PC-9 (cell line): Measurements from ENCODE around the gene PCDH12. TPM values are rescaled to one million over a fixed set of nuclear protein-coding genes. Genes with fewer than 3 reads are reported as not detected.

Experiments
- BruUV-seq: library from RNA; stranded (reverse); fragments of 400-500 nt; replicated peaks from 2 replicates; lab custom pipeline; 2021; lab: Mats Ljungman, UMichigan
- CTCF ChIA-PET: fragments of 300-600 bp; sonication (Branson Sonifier 250); formaldehyde crosslinking; loops from one replicate; lab custom pipeline; 2022; ENCODE audit warnings: antibody characterized with exemption; lab: Charles Lee
- POLR2A ChIA-PET: fragments of 300-600 bp; sonication (Branson Sonifier 250); formaldehyde crosslinking; loops from one replicate; lab custom pipeline; 2022; ENCODE audit warnings: antibody characterized with exemption; ENCODE audit not compliant: unreplicated experiment; lab: Charles Lee
- DNase-seq, 2 experiments: peaks; one replicate each; pipeline versions ENCODE4 v3.0.0 to v3.0.0-alpha.2; 2015 to 2022; ENCODE audit warnings: mixed read lengths in 1 of 2
- H2AFZ ChIP-seq: fragments of 200-600 bp; sonication (generic); 2 replicates; pipeline ENCODE4 v1.8.1; 2017; ENCODE audit warnings: antibody characterized with exemption
- H3F3A ChIP-seq: fragments of 200-600 bp; sonication (generic); 2 replicates; pipeline ENCODE4 v1.8.1; 2017; ENCODE audit warnings: antibody characterized with exemption, mild to moderate bottlenecking, low read depth; ENCODE audit not compliant: insufficient read depth
- H3K27ac ChIP-seq: fragments of 200-600 bp; sonication (generic); 2 replicates; pipeline ENCODE4 v1.6.1; 2016; ENCODE audit warnings: mixed run types
- H3K27me3 ChIP-seq: fragments of 200-600 bp; sonication (generic); 2 replicates; pipeline ENCODE4 v1.6.1; 2016; ENCODE audit warnings: low read depth, mixed run types; ENCODE audit not compliant: insufficient read depth
- H3K36me3 ChIP-seq: fragments of 200-600 bp; sonication (generic); 2 replicates; pipeline ENCODE4 v1.6.1; 2016; ENCODE audit warnings: low read depth, mixed run types
- H3K4me1 ChIP-seq: fragments of 200-600 bp; sonication (generic); replicated peaks from 2 replicates; pipeline ENCODE4 v1.6.1; 2016; ENCODE audit warnings: mixed run types; ENCODE audit not compliant: insufficient read depth
- H3K4me2 ChIP-seq: fragments of 200-600 bp; sonication (generic); 2 replicates; pipeline ENCODE4 v1.6.1; 2017; ENCODE audit warnings: mixed run types
- H3K4me3 ChIP-seq: fragments of 200-600 bp; sonication (generic); 2 replicates; pipeline ENCODE4 v1.6.1; 2016; ENCODE audit warnings: mixed run types
- H3K79me2 ChIP-seq: fragments of 200-600 bp; sonication (generic); 2 replicates; pipeline ENCODE4 v1.6.1; 2017; ENCODE audit warnings: low read depth, mixed run types
- H3K9me2 ChIP-seq: fragments of 200-600 bp; sonication (generic); 2 replicates; pipeline ENCODE4 v1.8.1; 2017; ENCODE audit warnings: mild to moderate bottlenecking; ENCODE audit not compliant: insufficient read depth
- H3K9me3 ChIP-seq: fragments of 200-600 bp; sonication (generic); 2 replicates; pipeline ENCODE4 v1.8.1; 2016; ENCODE audit warnings: low read depth; ENCODE audit not compliant: insufficient read depth
- H4K20me1 ChIP-seq: fragments of 200-600 bp; sonication (generic); 2 replicates; pipeline ENCODE4 v1.8.1; 2017; ENCODE audit not compliant: insufficient read depth
- CTCF ChIP-seq: fragments of 200-600 bp; sonication (generic); conservative IDR thresholded peaks from 2 replicates; pipeline ENCODE4 v1.6.1; 2017; ENCODE audit warnings: mixed run types, antibody characterized with exemption, mild to moderate bottlenecking, moderate library complexity
- EZH2 ChIP-seq: fragments of 200-600 bp; sonication (generic); IDR thresholded peaks from 2 replicates; pipeline ENCODE4 v1.8.0; 2017; ENCODE audit warnings: antibody characterized with exemption, low read depth
- intact Hi-C: fragments of 100-400 bp; cut with micrococcal nuclease; formaldehyde crosslinking; loops from one replicate; pipeline ENCODE4 v1.10.0; 2022; ENCODE audit not compliant: unreplicated experiment
- total RNA-seq: library from RNA; stranded (reverse); gene quantifications from 2 replicates; pipeline ENCODE4 v1.2.3, GENCODE V29; 2021

The PCDH12 gene
- total RNA-seq, 1 experiment from 2014 or later = not detected

DNA sequence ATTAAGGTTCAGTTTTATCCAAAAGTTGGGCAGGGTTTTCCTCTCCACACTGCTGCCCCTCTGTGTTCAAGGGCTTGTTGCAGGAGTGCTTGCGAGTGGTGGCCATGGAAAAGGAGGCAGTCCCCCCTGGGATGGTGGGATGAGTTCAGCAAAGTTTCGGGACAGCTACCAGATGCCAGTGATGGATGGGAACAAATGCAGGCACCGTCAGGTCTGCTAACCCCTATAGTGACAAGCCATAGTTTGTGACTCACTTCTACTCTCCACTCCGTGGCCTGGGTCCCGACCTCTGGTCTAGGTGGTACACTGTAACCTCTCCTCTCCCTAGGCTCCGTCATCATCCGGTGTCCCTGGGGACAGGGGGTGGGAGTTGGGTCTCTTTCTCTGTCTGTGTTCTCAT lies 7.1 kb upstream of the PCDH12 start:
- no TSS peak for BruUV-seq
- intact Hi-C loops = loop anchor here (10.0 kb wide), 1 partner anchor 370 kb away; no protein-coding TSS in a partner anchor
- Histone ChIP-seq H3K9me3 (no peaks in the 10 kb centered on the region), H4K20me1 (no peaks in the 10 kb centered on the region), H2AFZ (no peak overlapping the region), H3K9me2 (no peaks in the 10 kb centered on the region), H3K4me2 (no peak overlapping the region), H3K4me3 (no peak overlapping the region), H3F3A (peaks cover 27% of the 10 kb centered on the region), H3K79me2 (peaks cover 4% of the 10 kb centered on the region; the same call in 1 of the 2 replicates), H3K36me3 (no peaks in the 10 kb centered on the region), H3K27me3 (no peaks in the 10 kb centered on the region), H3K4me1 (peaks cover 13% of the 10 kb centered on the region), H3K27ac (no peak overlapping the region)
- TF ChIP-seq CTCF = no peak
- TF ChIP-seq EZH2 = no peak
- ChIA-PET CTCF (interaction anchor here (1.1 kb wide), 1 partner anchor 299 kb away, joined by 4 read pairs; no protein-coding TSS in a partner anchor), POLR2A (no interaction called here)
- no peak for DNase-seq

- Histone ChIP-seq H3K79me2 (no peaks in the 10 kb centered on the region), H3K27me3 (no peaks in the 10 kb centered on the region), H3K27ac (no peak overlapping the region), H3K4me3 (no peak overlapping the region), H3K4me1 (peaks cover 13% of the 10 kb centered on the region), H3K9me3 (no peaks in the 10 kb centered on the region), H4K20me1 (no peaks in the 10 kb centered on the region), H3K36me3 (no peaks in the 10 kb centered on the region), H3F3A (peaks cover 15% of the 10 kb centered on the region), H3K9me2 (no peaks in the 10 kb centered on the region), H3K4me2 (no peak overlapping the region), H2AFZ (no peak overlapping the region)
- CTCF ChIA-PET = interaction anchor here (0.6 to 0.7 kb wide), 3 partner anchors 99 to 556 kb away, joined by 3 read pairs; no protein-coding TSS in a partner anchor
- no peak for DNase-seq
- TF ChIP-seq EZH2 = no peak
- no peak for TF ChIP-seq CTCF
- intact Hi-C loops = loop anchor here (5.0 to 10.0 kb wide), 2 partner anchors 151 to 369 kb away; no protein-coding TSS in a partner anchor
- BruUV-seq = no TSS peak
- POLR2A ChIA-PET = no interaction called here
These were observed 5.7 kb upstream of the PCDH12 start for GRCh38 chr5:141963701-141964100.

GRCh38 chr5:141961466-141961865 lies 3.5 kb upstream of the PCDH12 start:
- POLR2A ChIA-PET = interaction anchor here (0.6 kb wide), 1 partner anchor 8 kb away, joined by 4 read pairs; no protein-coding TSS in a partner anchor
- TF ChIP-seq EZH2 = no peak

More at GRCh38 chr5:141961466-141961865, 3.5 kb upstream of the PCDH12 start:
- Histone ChIP-seq H4K20me1 (no peaks in the 10 kb centered on the region), H3K4me2 (no peak overlapping the region), H3K4me1 (peaks cover 11% of the 10 kb centered on the region), H3F3A (no peaks in the 10 kb centered on the region; the same call in 1 of the 2 replicates), H3K9me3 (no peaks in the 10 kb centered on the region), H3K27ac (no peak overlapping the region), H3K9me2 (no peaks in the 10 kb centered on the region), H3K4me3 (no peak overlapping the region), H3K79me2 (no peaks in the 10 kb centered on the region), H2AFZ (no peak overlapping the region), H3K36me3 (no peaks in the 10 kb centered on the region), H3K27me3 (no peaks in the 10 kb centered on the region)
- BruUV-seq = no TSS peak
- intact Hi-C loops = loop anchor here (2.0 to 10.0 kb wide), 3 partner anchors 73 to 367 kb away; no protein-coding TSS in a partner anchor
- DNase-seq = no peak
- CTCF ChIA-PET = interaction anchor here (0.6 to 2.3 kb wide), 5 partner anchors 8 to 296 kb away, joined by 3 to 26 read pairs (median 10); partner anchors contain the start of gene RNF14
